HK-2 (cell line): ENCODE measurements around the gene CD86.
"Not testable (repeated sequence)": the region's sequence is repeated elsewhere in the genome, so short reads cannot be mapped to it uniquely, and the experiment has no call there.

Source experiments
- DNase-seq: peaks from one replicate; pipeline ENCODE4 v3.0.0-alpha.2; 2018; ENCODE audit not compliant: unreplicated experiment

Gene CD86

GRCh38 chr3:122151480-122151879 lies 96.3 kb downstream of the CD86 start:
- no peak for DNase-seq

GRCh38 chr3:122164983-122165382 lies 109.8 kb downstream of the CD86 start:
- DNase-seq, result not testable (repeated sequence)

- DNase-seq, result no peak
These were observed 112.5 kb downstream of the CD86 start for GRCh38 chr3:122167630-122168029.

- DNase-seq, result no peak
These were observed 112.9 kb downstream of the CD86 start for GRCh38 chr3:122168044-122168443.

GRCh38 chr3:122169911-122170310 lies 114.7 kb downstream of the CD86 start:
- no peak for DNase-seq
